A172 (cell line): Measurements from ENCODE around the gene ZSCAN32. TPM values are rescaled to one million over a fixed set of nuclear protein-coding genes. Genes with fewer than 3 reads are reported as not detected.

Source experiments
- DNase-seq: peaks from one replicate; pipeline ENCODE4 v3.0.0-alpha.2; 2015; ENCODE audit warnings: low spot score
- total RNA-seq: library from RNA; depleted of rRNA; stranded (reverse); fragments of >200 nt; shearing (Covaris generic); gene quantifications from 2 replicates; pipeline ENCODE4 v1.2.3, GENCODE V29; 2014; rRNA removed

The ZSCAN32 gene
- total RNA-seq, 1 experiment from 2014 or later = 12.3 TPM

GRCh38 chr16:3358871-3359270 lies 41.9 kb downstream of the ZSCAN32 start:
- DNase-seq = peak; percentile 31

- DNase-seq = no peak
Measured at GRCh38 chr16:3356118-3356517, 44.7 kb downstream of the ZSCAN32 start.

GRCh38 chr16:3355589-3355988 lies 45.2 kb downstream of the ZSCAN32 start, which contains the start of gene OR2C1:
Gene OR2C1 (plus strand): TSS chr16:3355889. CDS start chr16:3355941, 52 bp downstream.
- DNase-seq = no peak

GRCh38 chr16:3349175-3349574 lies 51.6 kb downstream of the ZSCAN32 start:
- no peak for DNase-seq

GRCh38 chr16:3348547-3349167 lies 52.1 kb downstream of the ZSCAN32 start:
- no peak for DNase-seq

- DNase-seq = no peak
Measured at GRCh38 chr16:3347586-3347985, 53.2 kb downstream of the ZSCAN32 start.

GRCh38 chr16:3346041-3346440 lies 54.8 kb downstream of the ZSCAN32 start:
- DNase-seq = no peak

Other genes with a start within 250 kb of the ZSCAN32 start
- gene OR1F1, start 212.8 kb downstream of the ZSCAN32 start, total RNA-seq = not detected in 2 replicates
- 14.6 and 17.2 TPM in 2 replicates for gene ZNF200, start 165.8 kb downstream of the ZSCAN32 start, total RNA-seq
- gene MEFV, start 144.4 kb downstream of the ZSCAN32 start, total RNA-seq = 0.29 TPM in 1 of 2 replicates, not detected in the other
- 37.0 and 63.5 TPM in 2 replicates for gene ZNF263, start 117.5 kb downstream of the ZSCAN32 start, total RNA-seq
- 7.0 and 11.0 TPM in 2 replicates for gene TIGD7, start 95.6 kb downstream of the ZSCAN32 start, total RNA-seq
- gene ZNF75A, start 95.5 kb downstream of the ZSCAN32 start, total RNA-seq = 20.2 and 26.1 TPM in 2 replicates
- gene OR2C1, start 45.1 kb downstream of the ZSCAN32 start, total RNA-seq = not detected in 2 replicates
- gene ZNF174, start 211 bp upstream of the ZSCAN32 start, total RNA-seq = 15.8 and 18.7 TPM in 2 replicates
- gene ZNF597, start 42.5 kb upstream of the ZSCAN32 start, total RNA-seq = 3.2 and 5.6 TPM in 2 replicates
- 9.1 and 11.4 TPM in 2 replicates for gene NAA60, start 42.7 kb upstream of the ZSCAN32 start, total RNA-seq
- gene C16orf90, start 94.5 kb upstream of the ZSCAN32 start, total RNA-seq = not detected in 2 replicates
- gene CLUAP1, start 100.0 kb upstream of the ZSCAN32 start, total RNA-seq = 25.7 and 28.0 TPM in 2 replicates
- 0.03 TPM in 1 of 2 replicates, not detected in the other for gene NLRC3, start 176.4 kb upstream of the ZSCAN32 start, total RNA-seq
- 7.0 and 7.4 TPM in 2 replicates for gene SLX4, start 210.6 kb upstream of the ZSCAN32 start, total RNA-seq